ENCODE measurements around the gene SLC37A4.
"Not testable (repeated sequence)": the region's sequence is repeated elsewhere in the genome, so short reads cannot be mapped to it uniquely, and the experiment has no call there.

The SLC37A4 gene

GRCh38 chr11:119015054-119015611, 15.5 kb downstream of the SLC37A4 start:
- no peak for ATAC-seq
- no peak overlapping the region for H3K4me3 Mint-ChIP-seq
- H3K4me1 Mint-ChIP-seq, result peaks cover 21% of the 10 kb centered on the region
- H3K9me3 Mint-ChIP-seq, result no peaks in the 10 kb centered on the region
- no peaks in the 10 kb centered on the region for H3K27me3 Mint-ChIP-seq
- H3K27ac Mint-ChIP-seq, result no peak overlapping the region
- peaks cover 61% of the 10 kb centered on the region for H3K36me3 Mint-ChIP-seq

GRCh38 chr11:119014209-119014924, 16.3 kb downstream of the SLC37A4 start:
- Mint-ChIP-seq H3K27me3 (no peaks in the 10 kb centered on the region), H3K4me1 (peaks cover 14% of the 10 kb centered on the region), H3K36me3 (peaks cover 60% of the 10 kb centered on the region), H3K4me3 (no peak overlapping the region), H3K9me3 (no peaks in the 10 kb centered on the region), H3K27ac (no peak overlapping the region)
- ATAC-seq, result no peak

- Mint-ChIP-seq H3K36me3 (peaks cover 63% of the 10 kb centered on the region), H3K4me1 (peaks cover 17% of the 10 kb centered on the region), H3K27me3 (no peaks in the 10 kb centered on the region), H3K27ac (no peak overlapping the region), H3K4me3 (no peak overlapping the region), H3K9me3 (no peaks in the 10 kb centered on the region)
- ATAC-seq, result no peak
Observed at GRCh38 chr11:119012629-119013170, 18.0 kb downstream of the SLC37A4 start.

- no peak overlapping the region for H3K4me3 Mint-ChIP-seq
- peaks cover 18% of the 10 kb centered on the region for H3K4me1 Mint-ChIP-seq
- no peaks in the 10 kb centered on the region for H3K9me3 Mint-ChIP-seq
- no peaks in the 10 kb centered on the region for H3K27me3 Mint-ChIP-seq
- H3K27ac Mint-ChIP-seq, result no peak overlapping the region
- ATAC-seq, result no peak
- H3K36me3 Mint-ChIP-seq, result peaks cover 68% of the 10 kb centered on the region
Observed at GRCh38 chr11:119011476-119012053, 19.1 kb downstream of the SLC37A4 start.

- Mint-ChIP-seq H3K4me1 (peaks cover 6% of the 10 kb centered on the region), H3K27me3 (no peaks in the 10 kb centered on the region), H3K27ac (no peak overlapping the region), H3K36me3 (peaks cover 45% of the 10 kb centered on the region), H3K4me3 (no peak overlapping the region), H3K9me3 (no peaks in the 10 kb centered on the region)
- no peak for ATAC-seq
Observed at GRCh38 chr11:119006656-119007055, 24.0 kb downstream of the SLC37A4 start.

GRCh38 chr11:119000906-119001305, 29.8 kb downstream of the SLC37A4 start:
- Mint-ChIP-seq H3K36me3 (peaks cover 31% of the 10 kb centered on the region), H3K9me3 (no peaks in the 10 kb centered on the region), H3K4me3 (no peak overlapping the region), H3K27ac (no peak overlapping the region), H3K4me1 (peaks cover 41% of the 10 kb centered on the region), H3K27me3 (no peaks in the 10 kb centered on the region)
- ATAC-seq, result no peak

- H3K27me3 Mint-ChIP-seq, result no peaks in the 10 kb centered on the region
- peak overlapping the region; percentile 100 for H3K4me3 Mint-ChIP-seq
- peaks cover 30% of the 10 kb centered on the region for H3K36me3 Mint-ChIP-seq
- peak overlapping the region; percentile 94 for H3K27ac Mint-ChIP-seq
- ATAC-seq, result no peak
- no peaks in the 10 kb centered on the region for H3K9me3 Mint-ChIP-seq
- peaks cover 41% of the 10 kb centered on the region for H3K4me1 Mint-ChIP-seq
Observed at GRCh38 chr11:118998822-118999221, 31.9 kb downstream of the SLC37A4 start.

- H3K36me3 Mint-ChIP-seq, result peaks cover 25% of the 10 kb centered on the region
- no peaks in the 10 kb centered on the region for H3K27me3 Mint-ChIP-seq
- H3K4me1 Mint-ChIP-seq, result peaks cover 41% of the 10 kb centered on the region
- H3K4me3 Mint-ChIP-seq, result peak overlapping the region; percentile 100
- H3K27ac Mint-ChIP-seq, result peak overlapping the region; percentile 94
- ATAC-seq, result no peak
- H3K9me3 Mint-ChIP-seq, result no peaks in the 10 kb centered on the region
Observed at GRCh38 chr11:118998388-118998717, 32.3 kb downstream of the SLC37A4 start.

- H3K27me3 Mint-ChIP-seq, result no peaks in the 10 kb centered on the region
- H3K9me3 Mint-ChIP-seq, result no peaks in the 10 kb centered on the region
- H3K4me1 Mint-ChIP-seq, result peaks cover 41% of the 10 kb centered on the region
- peaks cover 20% of the 10 kb centered on the region for H3K36me3 Mint-ChIP-seq
- peak within 1 kb of the TSS; percentile 94 for H3K27ac Mint-ChIP-seq
- peak within 1 kb of the TSS; percentile 100 for H3K4me3 Mint-ChIP-seq
- peak; percentile 99 for ATAC-seq
Observed at GRCh38 chr11:118997627-118998387, 32.9 kb downstream of the SLC37A4 start, which contains the start of gene CENATAC. Gene CENATAC (plus strand): TSS chr11:118998138. CDS start chr11:118998198, 60 bp downstream.

- ATAC-seq, result peak; percentile 45
- Mint-ChIP-seq H3K36me3 (peaks cover 18% of the 10 kb centered on the region), H3K4me3 (peak overlapping the region; percentile 100), H3K4me1 (peaks cover 41% of the 10 kb centered on the region), H3K27me3 (no peaks in the 10 kb centered on the region), H3K27ac (peak overlapping the region; percentile 94), H3K9me3 (no peaks in the 10 kb centered on the region)
Observed at GRCh38 chr11:118996926-118997626, 33.6 kb downstream of the SLC37A4 start.

GRCh38 chr11:118991486-118992038, 39.1 kb downstream of the SLC37A4 start:
- H3K27me3 Mint-ChIP-seq, H3K9me3 Mint-ChIP-seq, H3K4me3 Mint-ChIP-seq, H3K4me1 Mint-ChIP-seq, ATAC-seq, H3K27ac Mint-ChIP-seq: not testable (repeated sequence)
- peaks cover 14% of the 10 kb centered on the region for H3K36me3 Mint-ChIP-seq

- Mint-ChIP-seq H3K36me3 (peaks cover 14% of the 10 kb centered on the region), H3K4me3 (no peak overlapping the region), H3K4me1 (no peaks in the 10 kb centered on the region), H3K27me3 (no peaks in the 10 kb centered on the region), H3K9me3 (no peaks in the 10 kb centered on the region), H3K27ac (no peak overlapping the region)
- no peak for ATAC-seq
Observed at GRCh38 chr11:118988280-118988679, 42.4 kb downstream of the SLC37A4 start.

GRCh38 chr11:118984825-118985224, 45.9 kb downstream of the SLC37A4 start:
- H3K27me3 Mint-ChIP-seq, result peaks cover 10% of the 10 kb centered on the region
- no peak overlapping the region for H3K27ac Mint-ChIP-seq
- peaks cover under 1% of the 10 kb centered on the region for H3K4me1 Mint-ChIP-seq
- H3K9me3 Mint-ChIP-seq, result no peaks in the 10 kb centered on the region
- no peaks in the 10 kb centered on the region for H3K36me3 Mint-ChIP-seq
- no peak for ATAC-seq
- H3K4me3 Mint-ChIP-seq, result no peak overlapping the region

- not testable (repeated sequence) for H3K9me3 Mint-ChIP-seq, H3K36me3 Mint-ChIP-seq, H3K4me3 Mint-ChIP-seq, H3K27ac Mint-ChIP-seq, H3K4me1 Mint-ChIP-seq, ATAC-seq
- H3K27me3 Mint-ChIP-seq, result peaks cover 14% of the 10 kb centered on the region
Observed at GRCh38 chr11:118984337-118984736, 46.3 kb downstream of the SLC37A4 start.

Measured in stimulated activated memory B cell treated with anti-CD40 and anti-IgM and Interleukin-4, amounts not matched to agents 10 μg/mL and 1 μg/mL and 100 μg/mL, for 72 hours (primary cell).